GM19395 (cell line): ENCODE measurements around the gene ANK3.
"Not testable (repeated sequence)": the region's sequence is repeated elsewhere in the genome, so short reads cannot be mapped to it uniquely, and the experiment has no call there.

Experiments
- ATAC-seq: cut with Tn5 transposase; IDR thresholded peaks from one replicate; pipeline ENCODE4 v1.9.1; 2021; ENCODE audit warnings: mild to moderate bottlenecking, moderate library complexity; ENCODE audit not compliant: unreplicated experiment

Gene ANK3

GRCh38 chr10:60043561-60044241 lies 346.0 kb downstream of the ANK3 start:
- no peak for ATAC-seq

- ATAC-seq = peak; percentile 54
These were observed 346.8 kb downstream of the ANK3 start for GRCh38 chr10:60042914-60043313.

GRCh38 chr10:60042262-60042661 lies 347.4 kb downstream of the ANK3 start:
- no peak for ATAC-seq

- ATAC-seq = peak; percentile 60
These were observed 348.1 kb downstream of the ANK3 start for GRCh38 chr10:60041489-60042133.

GRCh38 chr10:60040014-60040662 lies 349.5 kb downstream of the ANK3 start:
- no peak for ATAC-seq

GRCh38 chr10:60035984-60036383 lies 353.7 kb downstream of the ANK3 start:
- ATAC-seq = no peak

- not testable (repeated sequence) for ATAC-seq
These were observed 354.3 kb downstream of the ANK3 start for GRCh38 chr10:60035375-60035774.

- peak; percentile 54 for ATAC-seq
These were observed 357.0 kb downstream of the ANK3 start for GRCh38 chr10:60032723-60033122.

GRCh38 chr10:60031664-60032063 lies 358.0 kb downstream of the ANK3 start:
- ATAC-seq = peak; percentile 69

- ATAC-seq = no peak
These were observed 358.5 kb downstream of the ANK3 start for GRCh38 chr10:60031183-60031582.

GRCh38 chr10:60029475-60029874 lies 360.2 kb downstream of the ANK3 start:
- no peak for ATAC-seq

- no peak for ATAC-seq
These were observed 361.6 kb downstream of the ANK3 start for GRCh38 chr10:60028081-60028480.

GRCh38 chr10:60025279-60025678 lies 364.4 kb downstream of the ANK3 start:
- no peak for ATAC-seq

GRCh38 chr10:60024506-60024905 lies 365.2 kb downstream of the ANK3 start:
- no peak for ATAC-seq

GRCh38 chr10:60023155-60023877 lies 366.4 kb downstream of the ANK3 start:
- no peak for ATAC-seq

- no peak for ATAC-seq
These were observed 368.3 kb downstream of the ANK3 start for GRCh38 chr10:60021361-60021760.

GRCh38 chr10:60016794-60017193 lies 372.9 kb downstream of the ANK3 start:
- ATAC-seq = no peak

- no peak for ATAC-seq
These were observed 379.8 kb downstream of the ANK3 start for GRCh38 chr10:60009710-60010383.

- no peak for ATAC-seq
These were observed 380.4 kb downstream of the ANK3 start for GRCh38 chr10:60009276-60009675.

GRCh38 chr10:60008816-60009215 lies 380.9 kb downstream of the ANK3 start:
- no peak for ATAC-seq

GRCh38 chr10:60006062-60006461 lies 383.6 kb downstream of the ANK3 start:
- no peak for ATAC-seq
